Gastrocnemius medialis (tissue), 4 donors: Measurements from ENCODE around the gene NPB. TPM values are rescaled to one million over a fixed set of nuclear protein-coding genes. Genes with fewer than 3 reads are reported as not detected.

Experiments used
- ATAC-seq, 2 donors: fragments of 150-250 bp; one replicate each; pipeline ENCODE4 v1.9.1; 2016
- DNase-seq, 2 donors: peaks; one replicate each; pipeline ENCODE4 v3.0.0-alpha.2; 2019
- H3K27ac ChIP-seq, 4 donors: fragments of 200-600 bp; sonication (generic); 1 replicate in 1 of 4; 2 replicates in 3 of 4; pipeline ENCODE4 v1.5.1; 2016 to 2018; ENCODE audit warnings: mild to moderate bottlenecking in 2 of 4, moderate library complexity in 1 of 4
- H3K27me3 ChIP-seq, 3 donors: fragments of 200-600 bp; sonication (generic) in 2 of 3; 1 replicate in 1 of 3; 2 replicates in 2 of 3; pipeline versions ENCODE4 v1.5.1 to v1.6.0; 2016 to 2019; ENCODE audit warnings: mild to moderate bottlenecking in 1 of 3, moderate library complexity in 1 of 3
- H3K36me3 ChIP-seq, 2 donors: fragments of 200-600 bp; sonication (generic) in 1 of 2; one replicate each; pipeline ENCODE4 v1.5.1; 2017 to 2018
- H3K4me1 ChIP-seq, 2 donors: fragments of 200-600 bp; sonication (generic) in 1 of 2; one replicate each; pipeline ENCODE4 v1.5.1; 2016 to 2017; ENCODE audit warnings: mild to moderate bottlenecking in 2 of 2
- H3K4me3 ChIP-seq, 4 donors: fragments of 200-600 bp; sonication (generic) in 3 of 4; 1 replicate in 1 of 4; 2 replicates in 3 of 4; pipeline ENCODE4 v1.5.1; 2016 to 2019; ENCODE audit warnings: mild to moderate bottlenecking in 2 of 4
- H3K9me3 ChIP-seq, 3 donors: fragments of 200-600 bp; sonication (generic) in 2 of 3; 1 replicate in 1 of 3; 2 replicates in 2 of 3; pipeline ENCODE4 v1.5.1; 2016 to 2019
- CTCF ChIP-seq, 5 experiments: fragments of 450-650 bp in 3 of 5; fragments of 200-600 bp in 2 of 5; sonication (generic) in 2 of 5; IDR thresholded peaks in 4 of 5; conservative IDR thresholded peaks in 1 of 5; 1 replicate in 4 of 5; 2 replicates in 1 of 5; pipeline ENCODE4 v1.5.1; 2016 to 2019; ENCODE audit warnings: antibody characterized with exemption in 5 of 5, mild to moderate bottlenecking in 3 of 5, moderate library complexity in 3 of 5
- POLR2A ChIP-seq, 2 donors: fragments of 450-650 bp; IDR thresholded peaks; one replicate each; pipeline ENCODE4 v1.6.1; 2017; ENCODE audit warnings: antibody characterized with exemption in 2 of 2, mild to moderate bottlenecking in 2 of 2, moderate library complexity in 2 of 2
- in situ Hi-C, 4 donors: fragments of 200-750 bp; cut with MboI; loops; one replicate each; pipeline versions ENCODE4 v1.15.0 to v1.8.0; 2017; ENCODE audit warnings: low sequenced_read_pairs in 4 of 4
- intact Hi-C: fragments of 100-400 bp; cut with DNase I; formaldehyde crosslinking; loops from one replicate; pipeline ENCODE4 v1.15.1; 2023; ENCODE audit warnings: low total_unique reads
- total RNA-seq, 4 donors: library from RNA; depleted of rRNA; stranded (reverse); fragments of >200 nt; gene quantifications; one replicate each; pipeline versions ENCODE4 v1.1.0 to v1.2.3, GENCODE V29; 2016

Gene NPB
- total RNA-seq, 4 donors from 2014 or later: 0.46 to 1.4 (median 1.1) TPM; not detected in 1

GRCh38 chr17:81899514-81900166 is 2.4 kb upstream of the NPB start:
- peak in 1 of 2 donors; percentile 22 for DNase-seq
- intact Hi-C loops: no loop called here

GRCh38 chr17:81900181-81900820 is 1.7 kb upstream of the NPB start:
- H3K27me3 ChIP-seq: no peaks in the 10 kb centered on the region
- intact Hi-C loops: no loop called here
- no peak for ATAC-seq
- no peak for DNase-seq
- no peak overlapping the region for H3K4me3 ChIP-seq
- H3K4me1 ChIP-seq: peaks cover 0 to 3% of the 10 kb centered on the region in 2 donors
- H3K36me3 ChIP-seq: peaks cover 0 to 36% of the 10 kb centered on the region in 2 donors
- H3K9me3 ChIP-seq: no peaks in the 10 kb centered on the region
- H3K27ac ChIP-seq: no peak overlapping the region
- in situ Hi-C loops: no loop called here
- no peak for TF ChIP-seq POLR2A (IDR thresholded peaks at IDR 0.05)
- no peak for TF ChIP-seq CTCF (IDR thresholded peaks at IDR 0.05 in 4 of 5, conservative IDR thresholded peaks at IDR 0.05 in 1 of 5)

More at GRCh38 chr17:81899514-81900166, 2.4 kb upstream of the NPB start:
- Histone ChIP-seq H3K27me3 (no peaks in the 10 kb centered on the region), H3K36me3 (peaks cover 0 to 38% of the 10 kb centered on the region in 2 donors), H3K4me3 (no peak overlapping the region), H3K9me3 (no peaks in the 10 kb centered on the region), H3K4me1 (peaks cover 0 to 3% of the 10 kb centered on the region in 2 donors), H3K27ac (no peak overlapping the region)
- TF ChIP-seq POLR2A (IDR thresholded peaks at IDR 0.05) (no peak), CTCF (IDR thresholded peaks at IDR 0.05 in 4 of 5, conservative IDR thresholded peaks at IDR 0.05 in 1 of 5) (no peak)
- in situ Hi-C loops: no loop called here
- no peak for ATAC-seq

GRCh38 chr17:81901167-81902022 is 643 bp upstream of the NPB start:
- Histone ChIP-seq H3K4me1 (peaks cover 0 to 3% of the 10 kb centered on the region in 2 donors), H3K4me3 (peak overlapping the region in 3 of 4 donors; percentile 23 to 44 (median 36)), H3K27ac (no peak overlapping the region), H3K9me3 (no peaks in the 10 kb centered on the region), H3K27me3 (no peaks in the 10 kb centered on the region), H3K36me3 (peaks cover 0 to 36% of the 10 kb centered on the region in 2 donors)
- TF ChIP-seq CTCF (IDR thresholded peaks at IDR 0.05 in 4 of 5, conservative IDR thresholded peaks at IDR 0.05 in 1 of 5) (no peak), POLR2A (IDR thresholded peaks at IDR 0.05) (no peak)
- ATAC-seq (no peak), DNase-seq (no peak)
- in situ Hi-C loops (no loop called here), intact Hi-C loops (no loop called here)

GRCh38 chr17:81902653-81903414 is 796 bp downstream of the NPB start:
- Histone ChIP-seq H3K4me3 (peak overlapping the region in 2 of 4 donors; percentile 27 to 44), H3K9me3 (no peaks in the 10 kb centered on the region), H3K27me3 (no peaks in the 10 kb centered on the region), H3K27ac (no peak overlapping the region), H3K36me3 (peaks cover 0 to 27% of the 10 kb centered on the region in 2 donors), H3K4me1 (peaks cover 10 to 14% of the 10 kb centered on the region in 2 donors)
- DNase-seq (no peak), ATAC-seq (no peak)
- in situ Hi-C loops (no loop called here), intact Hi-C loops (no loop called here)
- no peak for TF ChIP-seq CTCF (IDR thresholded peaks at IDR 0.05 in 4 of 5, conservative IDR thresholded peaks at IDR 0.05 in 1 of 5)
- TF ChIP-seq POLR2A (IDR thresholded peaks at IDR 0.05): no peak
